ENCODE results near the gene MINK1. TPM values are rescaled to one million over a fixed set of nuclear protein-coding genes. Genes with fewer than 3 reads are reported as not detected.

Gene MINK1
- total and polyA plus RNA-seq, 10 of the 15 experiments (the other 5 are each of a cell fraction or from before 2014, with no cell fraction given), result 0.08 to 55.6 (median 15.0) TPM

DNA sequence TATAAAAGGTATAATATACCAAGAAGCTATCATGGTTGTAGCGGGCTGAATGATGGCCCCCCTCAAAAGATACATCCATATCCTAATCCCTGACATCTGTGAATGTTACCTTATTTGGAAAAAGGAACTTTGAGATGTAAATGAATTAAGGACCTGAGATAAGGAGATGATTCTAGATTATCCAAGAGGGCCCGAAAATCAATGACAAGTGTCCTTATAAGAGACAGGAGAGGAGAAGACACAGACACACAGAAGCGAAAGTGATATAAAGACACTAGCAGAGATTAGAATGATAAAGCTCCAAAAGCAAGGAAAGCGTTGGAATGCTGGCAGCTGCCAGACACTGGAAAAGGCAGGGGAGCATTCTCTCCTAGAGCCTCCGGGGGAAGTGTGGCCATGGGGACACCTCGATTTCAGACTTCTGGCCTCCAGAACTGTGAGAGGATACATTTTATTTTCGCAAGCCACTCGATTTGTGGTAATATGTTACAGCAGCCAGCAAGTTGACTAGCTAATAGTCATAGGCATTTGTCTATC is 86.4 kb downstream of the MINK1 start (continued):
- no peak for TF ChIP-seq ZBED1 (IDR thresholded peaks at IDR 0.05; ENCODE audit: borderline replicate concordance)
- TF ChIP-seq BHLHE40 (IDR thresholded peaks at IDR 0.05; ENCODE audit: borderline replicate concordance in 1 of 2, low read depth in 2 of 2, low read length in 1 of 2), result no peak
- TF ChIP-seq, protein P1, sequence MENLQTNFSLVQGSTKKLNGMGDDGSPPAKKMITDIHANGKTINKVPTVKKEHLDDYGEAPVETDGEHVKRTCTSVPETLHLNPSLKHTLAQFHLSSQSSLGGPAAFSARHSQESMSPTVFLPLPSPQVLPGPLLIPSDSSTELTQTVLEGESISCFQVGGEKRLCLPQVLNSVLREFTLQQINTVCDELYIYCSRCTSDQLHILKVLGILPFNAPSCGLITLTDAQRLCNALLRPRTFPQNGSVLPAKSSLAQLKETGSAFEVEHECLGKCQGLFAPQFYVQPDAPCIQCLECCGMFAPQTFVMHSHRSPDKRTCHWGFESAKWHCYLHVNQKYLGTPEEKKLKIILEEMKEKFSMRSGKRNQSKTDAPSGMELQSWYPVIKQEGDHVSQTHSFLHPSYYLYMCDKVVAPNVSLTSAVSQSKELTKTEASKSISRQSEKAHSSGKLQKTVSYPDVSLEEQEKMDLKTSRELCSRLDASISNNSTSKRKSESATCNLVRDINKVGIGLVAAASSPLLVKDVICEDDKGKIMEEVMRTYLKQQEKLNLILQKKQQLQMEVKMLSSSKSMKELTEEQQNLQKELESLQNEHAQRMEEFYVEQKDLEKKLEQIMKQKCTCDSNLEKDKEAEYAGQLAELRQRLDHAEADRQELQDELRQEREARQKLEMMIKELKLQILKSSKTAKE (IDR thresholded peaks at IDR 0.05; ENCODE audit: low read depth, poor library complexity, severe bottlenecking), result no peak
- no peak for TF ChIP-seq EP300 (IDR thresholded peaks at IDR 0.05; ENCODE audit: borderline replicate concordance in 1 of 2, control insufficient read depth in 1 of 2, low read depth in 2 of 2, low read length in 2 of 2)
- TF ChIP-seq BMI1 (IDR thresholded peaks at IDR 0.05; ENCODE audit: borderline replicate concordance), result no peak

DNA sequence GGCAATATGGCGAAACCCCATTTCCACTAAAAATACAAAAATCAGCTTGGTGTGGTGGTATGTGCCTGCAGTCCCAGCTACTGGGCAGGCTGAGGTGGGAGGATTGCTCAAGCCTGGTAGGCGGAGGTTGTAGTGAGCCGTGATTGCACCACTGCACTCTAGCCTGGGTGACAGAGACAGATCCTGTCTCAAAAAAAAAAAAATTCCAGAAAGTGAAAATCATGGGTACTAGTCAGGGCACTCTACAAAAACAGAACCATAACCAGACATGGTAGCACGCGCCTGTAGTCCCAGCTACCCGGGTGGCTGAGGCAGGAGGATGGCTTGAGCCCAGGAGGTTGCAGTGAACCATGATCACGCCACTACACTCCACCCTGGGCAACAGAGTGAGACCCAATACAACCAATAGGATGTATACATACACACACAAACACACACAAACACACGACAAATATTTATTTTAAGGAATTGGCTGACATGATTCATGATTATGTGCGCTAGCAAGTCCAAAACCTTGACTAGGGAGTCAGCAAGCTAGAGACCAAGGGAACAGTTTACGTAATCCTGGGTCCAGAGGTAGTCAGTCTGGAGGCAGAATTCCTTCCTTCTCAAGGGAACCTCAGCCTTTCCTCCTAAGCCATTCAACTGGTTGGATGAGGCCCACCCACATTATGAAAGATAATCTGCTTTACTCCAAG is 87.4 kb downstream of the MINK1 start:
- SMC1A ChIA-PET (ENCODE audit: uncharacterized antibody, unreplicated experiment), result interaction anchor here (0.9 kb wide), 1 partner anchor 19 kb away, joined by 3 read pairs; no protein-coding TSS in a partner anchor
- no peak overlapping the region for H3K27ac ChIP-seq (ENCODE audit: control insufficient read depth, insufficient read depth)
- WGBS (ENCODE audit: insufficient coverage, insufficient replicate concordance, low lambda C conversion rate, missing lambda C conversion rate), result 91% methylated on average over 10 of the region's 10 CpGs
- TF ChIP-seq ZNF217 (IDR thresholded peaks at IDR 0.05) (no peak), ZBED1 (IDR thresholded peaks at IDR 0.05; ENCODE audit: borderline replicate concordance) (no peak), RAD21 (IDR thresholded peaks at IDR 0.05; ENCODE audit: insufficient read depth, low read depth, low read length) (no peak), JUNB (IDR thresholded peaks at IDR 0.05) (no peak), BMI1 (IDR thresholded peaks at IDR 0.05; ENCODE audit: borderline replicate concordance) (no peak), TARDBP (IDR thresholded peaks at IDR 0.05; ENCODE audit: borderline replicate concordance) (no peak), SP1 (IDR thresholded peaks at IDR 0.05; ENCODE audit: low read depth, low read length) (no peak), BHLHE40 (IDR thresholded peaks at IDR 0.05; ENCODE audit: borderline replicate concordance in 1 of 2, low read depth in 2 of 2, low read length in 1 of 2) (no peak)
- TF ChIP-seq, protein P2, sequence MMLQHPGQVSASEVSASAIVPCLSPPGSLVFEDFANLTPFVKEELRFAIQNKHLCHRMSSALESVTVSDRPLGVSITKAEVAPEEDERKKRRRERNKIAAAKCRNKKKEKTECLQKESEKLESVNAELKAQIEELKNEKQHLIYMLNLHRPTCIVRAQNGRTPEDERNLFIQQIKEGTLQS (IDR thresholded peaks at IDR 0.05; ENCODE audit: borderline replicate concordance, extremely low read depth, low read depth, low read length), result no peak
- no peak for ATAC-seq
- H3K4me1 ChIP-seq (ENCODE audit: control insufficient read depth, insufficient read depth, low read length), result no peaks in the 10 kb centered on the region
- intact Hi-C loops (cut with micrococcal nuclease; ENCODE audit: unreplicated experiment), result no loop called here
- RAD21 ChIA-PET (ENCODE audit: unreplicated experiment), result interaction anchor here (1.8 kb wide), 1 partner anchor 11 kb away, joined by 4 read pairs; no protein-coding TSS in a partner anchor
- H2AFZ ChIP-seq (ENCODE audit: control insufficient read depth, low read depth, low read length), result no peak overlapping the region
- no peak for DNase-seq (ENCODE audit: low read depth, low spot score)
- no peak overlapping the region for H3K9ac ChIP-seq (ENCODE audit: control insufficient read depth, insufficient read depth, low read length)
- no peak for FAIRE-seq
- no peaks in the 10 kb centered on the region for H3K9me3 ChIP-seq (replicated peaks; ENCODE audit: control insufficient read depth, insufficient read depth, low read length)
- POLR2A ChIA-PET, result interaction anchor here (1.2 kb wide), 1 partner anchor 20 kb away, joined by 3 read pairs; the partner anchor contains the start of genes RNF167 and SLC25A11
- H3K36me3 ChIP-seq (ENCODE audit: control insufficient read depth in 2 of 2, insufficient read depth in 2 of 2, low read length in 1 of 2), result no peaks in the 10 kb centered on the region
- no peaks in the 10 kb centered on the region for H4K20me1 ChIP-seq (ENCODE audit: control insufficient read depth, insufficient read depth)
- H3K4me2 ChIP-seq (ENCODE audit: control insufficient read depth, insufficient read depth), result no peak overlapping the region
- BruUV-seq (replicated peaks), result no TSS peak
- in situ Hi-C loops (cut with MboI), result no loop called here
- H3K4me3 ChIP-seq, result no peak overlapping the region
- no peaks in the 10 kb centered on the region for H3K79me2 ChIP-seq (ENCODE audit: control insufficient read depth, insufficient read depth, low read length)
- CTCF ChIA-PET, result interaction anchor here (1.3 kb wide), 1 partner anchor 11 kb away, joined by 4 read pairs; no protein-coding TSS in a partner anchor
- no peaks in the 10 kb centered on the region for H3K27me3 ChIP-seq (replicated peaks in 1 of 2; ENCODE audit: control insufficient read depth in 2 of 2, insufficient read depth in 2 of 2, low read length in 1 of 2)
